ENCODE data around the gene CCBE1. TPM values are rescaled to one million over a fixed set of nuclear protein-coding genes. Genes with fewer than 3 reads are reported as not detected.
A peak's percentile ranks its signal among the peaks of the same experiment; 100 is the strongest.

CCBE1 gene
- polyA plus RNA-seq, 2 of the 4 experiments (the other 2 are of a cell fraction), result 3.0 to 9.9 TPM

GRCh38 chr18:59448546-59448945 is 248.7 kb downstream of the CCBE1 start:
- POLR2A ChIA-PET, result no interaction called here
- CTCF ChIA-PET, result interaction anchor here (1.1 to 2.9 kb wide), 2 partner anchors 11 to 375 kb away, joined by 3 to 8 read pairs; no protein-coding TSS in a partner anchor
- Histone ChIP-seq H3K4me3 (no peak overlapping the region), H3K27ac (no peak overlapping the region), H3K9me3 (no peaks in the 10 kb centered on the region), H3K4me1 (no peaks in the 10 kb centered on the region), H3K4me2 (no peak overlapping the region)
- ATAC-seq, result no peak
- WGBS (ENCODE audit: missing lambda C conversion rate), result 62% methylated on average over 4 of the region's 4 CpGs
- no peak for FAIRE-seq
- TF ChIP-seq CHD2 (IDR thresholded peaks at IDR 0.05; ENCODE audit: low read length, partially characterized antibody), result no peak
- no peak for TF ChIP-seq ZFP36 (IDR thresholded peaks at IDR 0.05; ENCODE audit: borderline replicate concordance, partially characterized antibody)
- TF ChIP-seq MAFK (IDR thresholded peaks at IDR 0.05; ENCODE audit: partially characterized antibody), result no peak
- no peak for TF ChIP-seq HOXB5 (CRISPR knock-in tag; IDR thresholded peaks at IDR 0.05)
- TF ChIP-seq ESRRA (IDR thresholded peaks at IDR 0.05; ENCODE audit: borderline replicate concordance, low read length), result no peak
- no peak for TF ChIP-seq SMC3 (IDR thresholded peaks at IDR 0.05)
- no peak for TF ChIP-seq PHF8 (IDR thresholded peaks at IDR 0.05; ENCODE audit: borderline replicate concordance, low read depth)
- no peak for TF ChIP-seq NR3C1 (IDR thresholded peaks at IDR 0.05)
- no peak for TF ChIP-seq HDAC2 (IDR thresholded peaks at IDR 0.05)
- no peak for TF ChIP-seq FOSL2 (IDR thresholded peaks at IDR 0.05)
- no peak for TF ChIP-seq FOSL2 (CRISPR knock-in tag; IDR thresholded peaks at IDR 0.05)
- no peak for TF ChIP-seq ZSCAN20 (CRISPR knock-in tag; IDR thresholded peaks at IDR 0.05)
- TF ChIP-seq TP53 (CRISPR knock-in tag; IDR thresholded peaks at IDR 0.05), result no peak
- no peak for TF ChIP-seq CEBPB (IDR thresholded peaks at IDR 0.05)
- TF ChIP-seq USF2 (IDR thresholded peaks at IDR 0.05), result no peak
- TF ChIP-seq FOXS1 (CRISPR knock-in tag; IDR thresholded peaks at IDR 0.05), result no peak
- no peak for DNase-seq (ENCODE audit: low read depth in 1 of 2, low spot score in 1 of 2)

GRCh38 chr18:59446012-59446411 is 251.2 kb downstream of the CCBE1 start:
- no peak overlapping the region for H3K27ac ChIP-seq
- no peak for ATAC-seq
- DNase-seq (ENCODE audit: low read depth in 1 of 2, low spot score in 1 of 2), result no peak
- WGBS (ENCODE audit: missing lambda C conversion rate), result 38% methylated on average over 1 of the region's 1 CpG
- TF ChIP-seq REST (IDR thresholded peaks at IDR 0.05) (peak; percentile 60; the same call in 1 of the 2 replicates), NR3C1 (IDR thresholded peaks at IDR 0.05) (no peak)
- no peak for FAIRE-seq
- ChIA-PET CTCF (interaction anchor here (1.2 to 2.9 kb wide), 3 partner anchors 14 to 251 kb away, joined by 3 to 8 read pairs (median 4); partner anchors contain the start of gene CCBE1), POLR2A (no interaction called here)
- H3K9me3 ChIP-seq, result no peaks in the 10 kb centered on the region
- no peak overlapping the region for H3K4me2 ChIP-seq
- no peaks in the 10 kb centered on the region for H3K4me1 ChIP-seq
- no peak overlapping the region for H3K4me3 ChIP-seq

GRCh38 chr18:59437851-59438569 is 259.2 kb downstream of the CCBE1 start:
- no peak for TF ChIP-seq CBX8 (IDR thresholded peaks at IDR 0.05)
- no peak for TF ChIP-seq POLR2A (IDR thresholded peaks at IDR 0.05; ENCODE audit: low read length)
- TF ChIP-seq JUN (IDR thresholded peaks at IDR 0.05), result no peak
- no peak for TF ChIP-seq HOXB5 (CRISPR knock-in tag; IDR thresholded peaks at IDR 0.05)
- no peak for TF ChIP-seq RCOR1 (IDR thresholded peaks at IDR 0.05; ENCODE audit: low read depth, low read length)
- TF ChIP-seq GATA3 (IDR thresholded peaks at IDR 0.05; ENCODE audit: borderline replicate concordance), result no peak
- TF ChIP-seq EP300 (IDR thresholded peaks at IDR 0.05), result no peak
- no peak for TF ChIP-seq PBX3 (IDR thresholded peaks at IDR 0.05)
- no peak for TF ChIP-seq EHF (CRISPR knock-in tag; IDR thresholded peaks at IDR 0.05)
- no peak for TF ChIP-seq TP53 (CRISPR knock-in tag; IDR thresholded peaks at IDR 0.05)
- no peak for TF ChIP-seq KDM5A (IDR thresholded peaks at IDR 0.05)
- TF ChIP-seq MAFK (IDR thresholded peaks at IDR 0.05; ENCODE audit: partially characterized antibody), result no peak
- no peak for TF ChIP-seq ZSCAN20 (CRISPR knock-in tag; IDR thresholded peaks at IDR 0.05)
- H3K9me3 ChIP-seq, result no peaks in the 10 kb centered on the region
- ATAC-seq, result no peak
- CTCF ChIA-PET, result no interaction called here
- 57% methylated on average over 4 of the region's 4 CpGs for WGBS (ENCODE audit: missing lambda C conversion rate)
- no peak overlapping the region for H3K4me3 ChIP-seq
- FAIRE-seq, result no peak
- POLR2A ChIA-PET, result no interaction called here
- no peaks in the 10 kb centered on the region for H3K4me1 ChIP-seq
- no peak for DNase-seq (ENCODE audit: low read depth in 1 of 2, low spot score in 1 of 2)
- no peak overlapping the region for H3K4me2 ChIP-seq
- H3K27ac ChIP-seq, result no peak overlapping the region
